Activated T-cell treated with anti-CD3 and anti-CD28 coated beads, Interleukin-2, amount 50 U/mL, for 1 hour (primary cell): ENCODE measurements around the gene MTOR.
"Not testable (repeated sequence)": the region's sequence is repeated elsewhere in the genome, so short reads cannot be mapped to it uniquely, and the experiment has no call there.

Experiments used
- DNase-seq: peaks from one replicate; pipeline ENCODE4 v3.0.0-alpha.2; 2020

MTOR gene

GRCh38 chr1:11178021-11179015 lies 84.0 kb downstream of the MTOR start:
- no peak for DNase-seq

- no peak for DNase-seq
These were observed 86.2 kb downstream of the MTOR start for GRCh38 chr1:11176081-11176706.

- DNase-seq = no peak
These were observed 86.9 kb downstream of the MTOR start for GRCh38 chr1:11175461-11175860.

- DNase-seq = no peak
These were observed 87.9 kb downstream of the MTOR start for GRCh38 chr1:11174261-11174942.

- DNase-seq = no peak
These were observed 92.2 kb downstream of the MTOR start for GRCh38 chr1:11170102-11170501.

- DNase-seq = no peak
These were observed 93.1 kb downstream of the MTOR start for GRCh38 chr1:11169202-11169601.

- no peak for DNase-seq
These were observed 93.6 kb downstream of the MTOR start for GRCh38 chr1:11168731-11169130.

- DNase-seq = not testable (repeated sequence)
These were observed 95.6 kb downstream of the MTOR start for GRCh38 chr1:11166744-11167143.

- not testable (repeated sequence) for DNase-seq
These were observed 99.6 kb downstream of the MTOR start for GRCh38 chr1:11162752-11163151.

GRCh38 chr1:11158720-11159321 lies 103.5 kb downstream of the MTOR start:
- no peak for DNase-seq

- no peak for DNase-seq
These were observed 104.1 kb downstream of the MTOR start for GRCh38 chr1:11158291-11158690.

GRCh38 chr1:11157867-11158266 lies 104.5 kb downstream of the MTOR start:
- no peak for DNase-seq

- DNase-seq = no peak
These were observed 105.0 kb downstream of the MTOR start for GRCh38 chr1:11157394-11157793.

GRCh38 chr1:11156963-11157362 lies 105.4 kb downstream of the MTOR start:
- DNase-seq = no peak

- no peak for DNase-seq
These were observed 105.9 kb downstream of the MTOR start for GRCh38 chr1:11156441-11156840.

- no peak for DNase-seq
These were observed 109.2 kb downstream of the MTOR start for GRCh38 chr1:11153184-11153583.

- DNase-seq = no peak
These were observed 109.6 kb downstream of the MTOR start for GRCh38 chr1:11152755-11153154.

- no peak for DNase-seq
These were observed 110.3 kb downstream of the MTOR start for GRCh38 chr1:11151826-11152612.

GRCh38 chr1:11151114-11151513 lies 111.2 kb downstream of the MTOR start:
- no peak for DNase-seq

GRCh38 chr1:11150326-11150725 lies 112.0 kb downstream of the MTOR start:
- no peak for DNase-seq

GRCh38 chr1:11147197-11147770 lies 115.1 kb downstream of the MTOR start:
- DNase-seq = no peak

GRCh38 chr1:11145741-11146140 lies 116.6 kb downstream of the MTOR start:
- no peak for DNase-seq
